ENCODE results near the gene CISD3.

GRCh38 chr17:38697061-38697820, 32.9 kb upstream of the CISD3 start:
- no peak for TF ChIP-seq POLR2AphosphoS5 (IDR thresholded peaks at IDR 0.05; ENCODE audit: low read depth, low read length)
- TF ChIP-seq SIN3A (IDR thresholded peaks at IDR 0.05; ENCODE audit: borderline replicate concordance, insufficient read depth, low read length), result no peak
- no peak for TF ChIP-seq TAF1 (IDR thresholded peaks at IDR 0.05; ENCODE audit: borderline replicate concordance, insufficient read depth, low read length)
